Cardiac muscle cell (in vitro differentiated cells and primary cell): ENCODE measurements around the gene PDE4B. TPM values are rescaled to one million over a fixed set of nuclear protein-coding genes. Genes with fewer than 3 reads are reported as not detected.
A peak's percentile ranks its signal among the peaks of the same experiment; 100 is the strongest.

Source experiments
- DNase-seq, 2 donors: peaks; one replicate each; pipeline versions ENCODE4 v3.0.0 to v3.0.0-alpha.2; 2010 to 2017; ENCODE audit warnings: low read depth in 1 of 2, low spot score in 1 of 2
- H3K27ac ChIP-seq: fragments of 200-600 bp; sonication (generic); 2 replicates; pipeline ENCODE4 v1.5.1; 2016
- H3K27me3 ChIP-seq: fragments of 200-600 bp; sonication (generic); 2 replicates; pipeline ENCODE4 v1.6.0; 2016; ENCODE audit warnings: control low read depth
- H3K36me3 ChIP-seq: fragments of 200-600 bp; sonication (generic); 2 replicates; pipeline ENCODE4 v1.5.1; 2016; ENCODE audit warnings: control low read depth
- H3K4me1 ChIP-seq: fragments of 200-600 bp; sonication (generic); 2 replicates; pipeline ENCODE4 v1.8.1; 2017; ENCODE audit warnings: low read depth, mild to moderate bottlenecking, mixed run types
- H3K4me3 ChIP-seq: fragments of 200-600 bp; sonication (generic); 2 replicates; pipeline ENCODE4 v1.5.1; 2016; ENCODE audit warnings: mild to moderate bottlenecking
- H3K9me3 ChIP-seq: fragments of 200-600 bp; sonication (generic); 2 replicates; pipeline ENCODE4 v1.5.1; 2017; ENCODE audit warnings: low read depth, mild to moderate bottlenecking, control low read depth
- polyA plus RNA-seq: library from polyadenylated mRNA; unstranded; fragments of >200 nt; fragmentation: Nextera tagmentation; extraction: Ambion mirVana; gene quantifications from 2 replicates; pipeline ENCODE4 v1.2.1, GENCODE V29; 2016
- total RNA-seq: library from RNA; depleted of rRNA; stranded (reverse); fragments of >200 nt; gene quantifications from 2 replicates; pipeline ENCODE4 v1.2.3, GENCODE V29; 2016
- TF ChIP-seq, protein P1 (sequence below): IDR thresholded peaks from 2 replicates; pipeline ENCODE4 v1.5.1; 2012; ENCODE audit warnings: low read depth, mild to moderate bottlenecking, low read length

PDE4B gene
- total and polyA plus RNA-seq, 2 experiments from 2014 or later, result 0.65 to 3.9 TPM

DNA sequence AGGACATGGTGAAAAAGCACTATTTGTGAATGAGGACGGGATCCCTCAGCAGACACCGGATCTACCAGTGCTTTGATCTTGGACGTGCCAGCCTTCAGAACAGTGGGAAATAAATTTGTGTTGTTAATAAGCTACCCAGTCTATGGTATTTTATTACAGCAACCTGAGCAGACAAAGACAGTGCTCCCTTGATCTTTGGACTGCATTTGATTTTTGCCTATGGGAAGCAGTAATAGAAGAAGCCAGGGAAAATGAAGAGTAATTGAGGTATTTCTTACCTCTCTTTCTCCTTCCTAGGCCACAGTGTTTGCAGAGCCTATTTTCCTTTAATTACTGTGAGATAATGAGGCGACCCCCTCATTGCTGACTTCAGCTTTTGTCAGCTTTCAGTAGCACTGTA is 87.9 kb downstream of the PDE4B start:
- Histone ChIP-seq H3K27ac (no peak overlapping the region), H3K9me3 (no peaks in the 10 kb centered on the region), H3K4me1 (no peaks in the 10 kb centered on the region), H3K27me3 (no peaks in the 10 kb centered on the region), H3K4me3 (no peak overlapping the region), H3K36me3 (no peaks in the 10 kb centered on the region)
- TF ChIP-seq, protein P1, sequence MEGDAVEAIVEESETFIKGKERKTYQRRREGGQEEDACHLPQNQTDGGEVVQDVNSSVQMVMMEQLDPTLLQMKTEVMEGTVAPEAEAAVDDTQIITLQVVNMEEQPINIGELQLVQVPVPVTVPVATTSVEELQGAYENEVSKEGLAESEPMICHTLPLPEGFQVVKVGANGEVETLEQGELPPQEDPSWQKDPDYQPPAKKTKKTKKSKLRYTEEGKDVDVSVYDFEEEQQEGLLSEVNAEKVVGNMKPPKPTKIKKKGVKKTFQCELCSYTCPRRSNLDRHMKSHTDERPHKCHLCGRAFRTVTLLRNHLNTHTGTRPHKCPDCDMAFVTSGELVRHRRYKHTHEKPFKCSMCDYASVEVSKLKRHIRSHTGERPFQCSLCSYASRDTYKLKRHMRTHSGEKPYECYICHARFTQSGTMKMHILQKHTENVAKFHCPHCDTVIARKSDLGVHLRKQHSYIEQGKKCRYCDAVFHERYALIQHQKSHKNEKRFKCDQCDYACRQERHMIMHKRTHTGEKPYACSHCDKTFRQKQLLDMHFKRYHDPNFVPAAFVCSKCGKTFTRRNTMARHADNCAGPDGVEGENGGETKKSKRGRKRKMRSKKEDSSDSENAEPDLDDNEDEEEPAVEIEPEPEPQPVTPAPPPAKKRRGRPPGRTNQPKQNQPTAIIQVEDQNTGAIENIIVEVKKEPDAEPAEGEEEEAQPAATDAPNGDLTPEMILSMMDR, result no peak
- DNase-seq, result no peak

DNA sequence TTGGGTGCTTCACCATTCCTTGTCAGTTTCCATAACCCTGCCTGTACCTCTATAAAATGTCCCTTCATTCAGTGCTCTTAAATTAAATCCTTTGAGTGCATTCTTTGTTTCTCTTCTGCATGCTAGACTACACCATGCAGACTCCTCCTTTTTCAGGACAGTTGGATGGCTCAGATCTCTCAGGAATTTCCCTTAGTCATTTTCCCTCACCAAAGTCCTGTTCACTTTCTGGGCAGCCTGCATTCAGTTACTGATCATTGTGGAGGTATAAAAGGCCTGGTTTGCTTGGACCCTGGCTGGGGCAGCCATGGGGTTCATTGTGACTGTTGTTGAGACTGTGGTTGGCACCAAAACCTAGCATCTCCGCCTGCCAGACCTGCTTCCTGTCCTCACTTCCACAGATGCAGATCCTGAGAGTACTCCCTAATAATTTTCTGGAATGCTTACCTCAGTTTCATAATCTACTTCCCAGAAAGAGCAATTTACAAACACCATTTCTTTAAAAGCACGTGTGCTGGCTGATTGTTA is 88.4 kb downstream of the PDE4B start:
- no peak overlapping the region for H3K27ac ChIP-seq
- H3K27me3 ChIP-seq, result no peaks in the 10 kb centered on the region
- DNase-seq, result peak in 1 of 2 donors; percentile 2
- no peaks in the 10 kb centered on the region for H3K9me3 ChIP-seq
- no peaks in the 10 kb centered on the region for H3K4me1 ChIP-seq
- no peaks in the 10 kb centered on the region for H3K36me3 ChIP-seq
- TF ChIP-seq, protein P1, result no peak
- H3K4me3 ChIP-seq, result no peak overlapping the region

DNA sequence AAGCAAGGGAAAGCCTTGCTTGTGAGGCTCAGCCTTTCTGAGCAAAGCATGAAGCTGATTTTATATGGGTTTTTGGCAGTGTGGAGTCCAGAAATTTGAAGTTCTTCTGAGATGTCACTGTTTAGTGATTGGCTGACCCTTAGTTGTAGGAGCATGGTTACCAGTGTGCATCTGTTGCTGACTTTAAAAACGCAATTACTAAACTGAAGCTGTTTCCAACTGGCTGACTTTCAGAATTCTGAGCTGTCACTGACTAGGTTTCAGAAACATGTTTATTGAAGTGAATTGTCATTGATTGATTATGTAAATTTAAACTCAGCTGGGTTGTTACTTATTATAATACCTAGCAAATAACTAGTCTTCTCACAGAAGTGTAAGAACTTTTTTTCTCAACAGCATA is 89.4 kb downstream of the PDE4B start:
- Histone ChIP-seq H3K4me1 (no peaks in the 10 kb centered on the region), H3K9me3 (no peaks in the 10 kb centered on the region), H3K27me3 (no peaks in the 10 kb centered on the region), H3K4me3 (no peak overlapping the region), H3K27ac (no peak overlapping the region), H3K36me3 (no peaks in the 10 kb centered on the region)
- no peak for DNase-seq
- TF ChIP-seq, protein P1, result no peak

- Histone ChIP-seq H3K9me3 (no peaks in the 10 kb centered on the region), H3K36me3 (no peaks in the 10 kb centered on the region), H3K27ac (no peak overlapping the region), H3K27me3 (no peaks in the 10 kb centered on the region), H3K4me1 (no peaks in the 10 kb centered on the region), H3K4me3 (no peak overlapping the region)
- DNase-seq, result no peak
- TF ChIP-seq, protein P1, result no peak
Observed at GRCh38 chr1:65889441-65889840, 96.7 kb downstream of the PDE4B start.

- no peaks in the 10 kb centered on the region for H3K36me3 ChIP-seq
- no peaks in the 10 kb centered on the region for H3K4me1 ChIP-seq
- H3K27me3 ChIP-seq, result no peaks in the 10 kb centered on the region
- H3K27ac ChIP-seq, result no peak overlapping the region
- H3K9me3 ChIP-seq, result no peaks in the 10 kb centered on the region
- TF ChIP-seq, protein P1, result no peak
- DNase-seq, result no peak
- H3K4me3 ChIP-seq, result no peak overlapping the region
Observed at GRCh38 chr1:65890201-65890843, 97.6 kb downstream of the PDE4B start.
